DMS79 treated with DMSO at 0.1 percent for 48 hours (cell line): ENCODE results near the gene ANTXR2.

ENCODE experiments used
- DNase-seq: peaks from one replicate; lab custom pipeline; 2025; lab: John Stamatoyannopoulos, UW

ANTXR2 gene

DNA sequence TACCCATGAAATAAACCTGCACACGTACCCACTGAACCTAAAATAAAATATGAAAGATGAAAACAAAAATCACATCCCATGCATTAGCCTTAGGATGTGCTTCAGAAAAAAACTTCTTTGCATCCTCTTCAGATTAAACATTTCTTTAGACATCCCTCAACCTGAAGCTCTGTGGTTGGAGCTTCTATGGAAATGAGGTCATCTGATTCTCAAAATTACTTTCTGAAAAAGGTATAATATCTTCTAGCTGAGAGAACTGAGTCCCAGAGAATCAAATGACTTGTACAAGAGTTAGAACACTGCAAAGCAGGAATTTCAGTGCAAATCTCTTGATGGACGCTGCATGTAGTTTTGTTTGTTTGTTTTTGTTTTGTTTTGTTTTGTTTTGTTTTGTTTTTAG, 19.1 kb upstream of the ANTXR2 start:
- no peak for DNase-seq

DNA sequence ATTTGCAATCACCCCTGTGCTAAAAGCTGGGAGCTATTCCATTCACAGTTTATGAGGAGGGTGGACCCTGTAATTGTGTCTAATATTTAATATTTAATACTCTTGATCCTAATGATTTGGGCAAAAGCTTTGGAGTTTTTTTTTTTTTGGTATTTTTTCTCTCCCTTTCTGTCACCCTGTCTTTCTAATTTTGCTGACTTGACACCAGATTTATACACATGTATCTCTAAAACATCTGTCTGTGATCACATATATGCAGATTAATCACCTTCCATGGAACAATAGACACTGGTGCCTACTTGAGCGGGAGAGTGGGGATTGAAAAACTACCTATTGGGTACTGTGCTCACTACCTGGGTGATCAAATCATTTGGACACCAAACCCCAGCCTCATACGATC, 18.7 kb upstream of the ANTXR2 start:
- DNase-seq: no peak

DNA sequence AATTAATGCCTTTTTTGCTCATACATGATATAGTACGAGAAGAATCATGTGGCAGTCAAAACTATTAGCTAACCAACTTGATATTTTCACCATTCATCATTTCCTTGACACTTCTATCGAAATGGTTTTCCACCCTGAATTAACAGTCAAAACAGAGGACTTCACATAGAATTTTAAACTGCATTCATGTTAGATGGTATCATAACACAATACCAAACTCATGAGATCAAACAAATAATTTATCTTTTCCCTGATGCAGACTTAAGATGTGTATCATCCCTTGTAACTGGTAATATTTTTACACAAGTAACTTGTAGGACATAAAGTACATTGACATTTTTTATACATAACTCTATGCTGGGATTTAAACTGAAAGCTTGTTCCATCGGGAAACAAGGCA, 18.2 kb upstream of the ANTXR2 start:
- no peak for DNase-seq

DNA sequence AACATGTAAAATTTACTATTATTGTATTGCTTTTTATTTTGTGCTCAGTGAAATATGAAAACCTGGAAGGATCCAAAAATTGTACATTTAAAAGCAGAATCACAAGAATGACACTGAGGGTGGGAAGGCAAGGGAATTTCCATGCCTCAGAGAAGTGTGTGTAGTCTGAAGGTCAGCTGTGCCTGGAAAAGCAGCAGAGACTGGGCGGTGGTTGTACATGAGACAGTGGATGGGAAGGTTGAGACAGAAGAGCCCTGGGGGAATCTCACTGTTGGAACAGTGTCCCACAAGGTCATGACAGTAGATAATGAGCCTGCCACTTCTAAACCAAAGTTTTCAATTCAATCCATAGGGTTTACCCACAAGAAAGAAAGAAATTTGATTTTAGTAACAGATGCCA, 17.1 kb upstream of the ANTXR2 start:
- no peak for DNase-seq

DNA sequence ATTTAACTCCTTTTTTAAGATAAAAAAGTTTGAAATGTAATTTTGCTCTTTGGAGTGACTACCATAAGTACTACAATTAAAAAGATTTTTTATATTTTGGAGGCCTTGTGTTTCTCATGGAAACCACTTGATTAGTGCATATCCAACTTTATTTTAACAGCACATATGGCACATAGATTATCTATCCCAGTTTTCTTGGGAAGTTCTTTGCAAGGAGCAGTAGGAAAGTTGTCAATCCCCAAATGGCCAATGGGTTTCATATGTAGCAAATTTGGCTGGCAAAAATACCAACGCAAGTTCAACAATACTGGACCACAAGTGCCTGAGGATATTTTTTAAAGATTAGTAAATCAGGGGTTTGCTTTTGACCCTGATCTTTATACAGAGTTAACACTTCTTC, 15.4 kb upstream of the ANTXR2 start:
- DNase-seq: no peak

DNA sequence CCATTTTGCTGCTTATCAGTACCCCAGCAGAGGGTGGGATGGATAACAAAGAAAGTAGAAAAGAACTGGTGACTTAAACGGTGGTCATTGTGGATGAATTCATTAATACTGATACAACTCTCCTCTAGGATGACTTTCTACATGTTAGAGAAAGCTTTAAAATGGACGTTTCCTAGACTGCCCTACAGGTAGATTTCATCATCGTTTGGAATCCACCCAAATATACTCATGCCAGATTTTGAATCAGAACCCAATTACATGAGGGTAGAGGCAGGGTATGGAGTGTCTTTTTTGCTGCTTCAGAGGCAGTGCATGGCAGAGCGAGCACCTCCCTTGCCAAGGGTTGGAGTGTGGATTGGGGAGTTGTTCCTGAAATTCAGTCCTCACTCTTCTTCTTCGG, 13.3 kb upstream of the ANTXR2 start:
- no peak for DNase-seq

DNA sequence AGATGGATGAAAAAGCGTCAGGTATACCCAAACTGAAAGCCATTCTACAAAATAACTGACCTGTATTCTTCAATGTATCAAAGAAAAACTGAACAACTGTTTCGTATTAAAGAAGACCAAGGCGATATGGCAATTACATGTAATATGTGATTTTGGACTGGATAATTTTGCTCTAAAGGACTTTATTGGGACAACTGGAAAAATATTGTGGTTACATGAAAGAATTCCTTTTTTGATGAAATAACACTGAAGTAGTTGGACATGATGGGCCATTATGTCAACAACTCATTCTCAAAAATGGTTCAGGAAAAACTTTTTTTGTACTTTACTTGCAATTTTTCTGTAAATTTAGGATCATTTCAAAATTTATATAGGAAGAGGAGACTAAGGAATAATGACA, 12.1 kb upstream of the ANTXR2 start:
- no peak for DNase-seq

DNA sequence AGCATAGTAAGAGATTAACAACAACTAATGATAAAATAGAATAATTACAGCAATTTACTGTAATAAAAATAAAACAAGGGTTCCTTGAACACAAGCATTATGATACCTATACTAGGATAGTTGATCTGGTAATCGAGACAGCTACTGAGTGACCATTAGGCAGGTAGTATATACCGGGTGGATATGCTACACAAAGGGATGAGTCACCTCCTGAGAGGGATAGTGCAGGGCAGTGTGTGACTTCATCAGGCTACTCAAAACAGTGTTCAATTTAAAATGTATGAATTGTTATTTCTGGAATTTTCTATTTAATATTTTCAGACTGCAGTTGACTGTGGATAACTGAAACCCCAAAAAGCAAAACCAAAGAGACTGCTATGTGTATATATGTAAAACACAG, 9.7 kb upstream of the ANTXR2 start:
- DNase-seq: no peak

DNA sequence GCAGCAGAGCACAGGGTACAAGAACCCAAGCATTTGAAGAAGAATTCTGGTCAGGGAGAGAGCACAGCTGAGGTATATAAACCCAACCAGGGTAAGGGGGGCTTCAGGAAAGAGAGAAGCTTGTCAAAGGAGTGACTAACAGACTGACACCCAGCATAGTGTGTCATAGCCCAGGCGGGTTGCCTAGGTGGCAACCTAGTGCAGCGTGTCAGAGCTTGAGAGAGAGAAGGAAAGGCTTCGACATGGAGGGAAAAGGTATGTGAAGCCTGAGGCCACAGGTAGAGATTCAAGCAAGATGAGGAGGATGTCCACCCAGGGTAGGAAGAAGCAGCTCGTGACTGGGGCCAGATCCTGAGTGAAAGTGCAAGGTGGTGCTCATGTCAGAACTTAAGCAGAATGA, 8.5 kb upstream of the ANTXR2 start:
- DNase-seq: no peak

DNA sequence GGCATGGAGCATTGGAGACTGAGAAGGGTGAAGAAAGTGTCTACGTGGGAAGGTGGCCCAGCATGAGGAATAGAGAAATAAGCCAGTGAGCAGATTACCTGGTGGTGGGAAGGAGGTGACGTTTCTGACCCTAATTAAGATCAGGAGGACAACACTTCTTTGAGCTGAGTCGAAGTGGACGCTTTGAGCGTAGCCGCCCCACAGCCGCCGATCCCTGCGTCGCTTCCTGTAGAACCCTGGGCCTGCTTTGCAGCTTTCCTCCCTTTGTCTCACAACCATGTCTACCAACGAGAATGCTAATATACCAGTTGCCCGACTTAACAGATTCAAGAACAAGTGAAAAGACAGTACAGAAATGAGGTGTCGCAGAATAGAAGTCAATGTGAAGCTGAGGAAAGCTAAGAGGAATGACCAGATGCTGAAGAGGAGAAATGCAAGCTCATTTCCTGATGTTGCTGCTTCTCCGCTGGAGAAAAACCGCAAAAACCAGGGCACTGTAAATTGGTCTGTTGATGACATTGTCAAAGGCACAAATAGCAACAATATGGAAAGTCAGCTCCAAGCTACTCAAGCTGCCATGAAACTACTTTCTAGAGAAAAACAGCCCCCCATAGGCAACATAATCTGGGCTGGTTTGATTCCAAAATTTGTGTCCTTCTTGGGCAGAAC, 6.4 kb upstream of the ANTXR2 start:
- no peak for DNase-seq

DNA sequence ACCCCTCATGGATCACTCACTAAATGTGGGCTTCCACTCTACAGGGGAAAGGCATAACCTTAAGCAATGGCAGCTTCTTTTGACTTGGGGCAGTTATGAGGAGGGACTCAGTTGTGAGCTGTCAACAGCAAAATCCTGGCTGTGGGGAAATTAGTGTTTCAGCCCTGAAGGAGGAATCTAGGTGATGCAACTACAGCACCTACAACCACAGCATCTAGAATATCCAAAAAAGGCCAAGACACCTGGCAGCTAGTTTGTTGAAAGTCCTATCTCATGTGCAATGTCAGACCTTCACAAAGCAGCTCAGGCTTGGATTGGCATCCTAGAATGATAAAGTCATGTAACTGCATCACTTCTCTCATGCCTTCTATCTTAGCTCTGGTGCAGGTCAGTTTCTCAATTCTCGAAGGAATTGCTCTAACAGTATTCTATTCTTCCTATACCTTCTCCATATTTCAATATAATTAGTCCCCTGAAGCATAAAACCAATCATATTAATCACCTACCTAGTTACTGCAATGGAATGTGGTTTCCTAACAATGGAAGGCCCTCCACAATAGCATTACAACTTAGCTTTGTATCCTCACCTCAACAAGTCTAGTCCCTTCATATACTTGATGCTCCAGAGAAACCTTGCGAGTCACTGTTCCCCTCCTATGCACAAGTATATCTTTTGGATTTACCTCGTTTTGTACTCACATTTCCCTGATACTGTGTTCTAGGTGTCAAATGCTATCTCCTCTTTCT, 5.5 kb upstream of the ANTXR2 start:
- DNase-seq: no peak

DNA sequence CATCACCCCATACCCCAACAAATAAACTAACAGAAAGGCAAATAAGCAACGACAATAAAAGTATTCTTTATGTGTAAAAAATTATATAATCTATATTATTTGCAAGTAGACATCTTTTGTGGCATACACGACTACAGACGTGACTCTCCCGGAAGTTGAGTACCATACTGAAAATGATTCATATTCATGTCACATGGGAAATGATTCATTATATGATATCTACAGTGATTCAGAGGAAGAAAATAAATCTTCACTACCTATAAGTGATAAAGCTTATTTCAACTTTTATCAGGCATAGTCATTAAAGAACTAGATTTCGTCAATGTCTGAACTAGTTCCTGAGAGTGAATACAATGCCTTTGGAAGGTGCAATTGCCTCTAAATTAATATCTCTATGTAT, 4.6 kb upstream of the ANTXR2 start:
- no peak for DNase-seq

DNA sequence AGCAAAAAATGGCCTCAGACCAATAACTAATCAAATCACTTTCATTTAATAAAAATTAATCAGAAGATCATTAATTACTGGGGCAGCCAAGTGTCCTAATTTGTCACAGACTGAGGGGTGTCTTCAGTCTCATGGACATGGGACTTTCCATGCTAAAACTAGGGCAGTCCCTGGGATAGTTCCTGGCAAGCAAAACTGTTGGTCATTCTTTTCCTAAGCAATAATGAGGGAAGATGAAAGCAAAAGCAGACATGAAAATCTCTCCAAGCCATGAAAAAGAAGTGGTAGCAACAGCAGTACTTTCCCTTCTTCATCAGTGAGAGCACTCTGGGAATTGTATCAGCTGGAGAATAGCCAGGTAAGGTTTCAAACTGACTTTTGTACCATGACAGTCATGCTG, 3.7 kb upstream of the ANTXR2 start:
- no peak for DNase-seq

DNA sequence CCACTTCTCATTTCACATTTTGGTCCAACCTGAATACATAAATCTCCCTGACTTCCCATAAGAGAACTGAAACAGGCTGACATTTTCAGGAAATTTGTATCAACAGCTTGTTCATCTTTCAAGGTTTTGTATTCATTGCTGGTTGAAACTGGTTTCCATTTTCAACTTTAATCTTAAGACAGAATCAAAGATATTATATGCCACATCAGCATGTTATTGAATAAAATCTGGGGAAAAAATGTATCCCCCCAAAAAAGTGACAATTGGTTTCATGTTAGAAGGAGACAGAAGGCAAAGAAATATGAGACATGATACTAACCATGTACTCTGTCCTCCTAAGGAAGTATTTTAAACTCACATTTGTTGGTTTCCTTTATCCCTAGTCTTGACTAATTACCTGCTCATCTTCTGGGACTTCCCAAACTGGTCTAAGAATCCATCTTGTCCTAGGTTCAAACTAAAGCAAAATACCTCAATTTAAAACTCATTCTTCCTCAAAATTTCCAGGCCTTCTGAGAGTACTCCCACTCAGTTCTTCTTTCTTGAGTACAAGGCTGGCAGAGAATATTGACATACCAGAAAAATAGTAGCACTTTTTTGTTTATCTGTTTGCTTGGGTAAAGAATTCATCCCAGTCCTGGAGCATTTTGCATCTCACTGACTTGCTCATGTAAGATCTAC, 3.1 kb upstream of the ANTXR2 start:
- no peak for DNase-seq

DNA sequence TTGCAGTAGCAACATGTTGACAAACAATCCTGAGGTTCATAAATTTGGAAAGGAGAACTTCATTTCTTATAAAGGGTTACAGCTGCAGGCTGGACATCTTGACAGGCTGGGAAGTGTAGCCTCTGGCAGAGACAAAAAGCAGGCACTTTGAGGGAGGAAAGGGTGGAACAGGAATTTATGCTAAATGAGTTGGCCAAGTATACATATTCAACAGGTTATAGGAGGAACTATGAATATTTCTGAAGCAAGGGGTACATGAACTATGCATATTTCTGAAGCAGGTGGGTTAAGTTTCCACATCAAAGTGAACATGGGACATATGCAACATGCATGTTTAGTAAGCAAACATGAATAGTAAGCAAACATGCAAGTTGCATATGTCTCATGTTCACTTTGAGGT, 1.6 kb upstream of the ANTXR2 start:
- no peak for DNase-seq

DNA sequence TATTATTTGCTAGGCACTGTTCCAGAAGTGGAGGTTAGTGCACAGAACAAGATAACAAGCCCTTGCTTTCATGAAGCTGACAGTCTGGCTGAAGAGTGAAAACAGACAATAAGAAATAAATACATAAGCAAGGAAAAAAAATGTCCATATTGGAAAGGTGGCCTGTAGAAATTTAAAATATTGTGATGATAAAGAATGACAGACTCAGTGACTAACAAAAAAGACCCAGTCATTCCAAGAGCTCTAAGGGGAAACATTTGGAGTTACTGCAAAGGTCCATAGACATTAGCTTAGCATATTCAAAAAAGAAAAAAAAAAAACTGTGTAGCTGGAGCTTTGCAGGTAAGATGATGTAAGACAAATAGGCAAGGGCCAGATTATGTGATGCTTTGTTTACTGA, 1.0 kb upstream of the ANTXR2 start:
- DNase-seq: no peak

DNA sequence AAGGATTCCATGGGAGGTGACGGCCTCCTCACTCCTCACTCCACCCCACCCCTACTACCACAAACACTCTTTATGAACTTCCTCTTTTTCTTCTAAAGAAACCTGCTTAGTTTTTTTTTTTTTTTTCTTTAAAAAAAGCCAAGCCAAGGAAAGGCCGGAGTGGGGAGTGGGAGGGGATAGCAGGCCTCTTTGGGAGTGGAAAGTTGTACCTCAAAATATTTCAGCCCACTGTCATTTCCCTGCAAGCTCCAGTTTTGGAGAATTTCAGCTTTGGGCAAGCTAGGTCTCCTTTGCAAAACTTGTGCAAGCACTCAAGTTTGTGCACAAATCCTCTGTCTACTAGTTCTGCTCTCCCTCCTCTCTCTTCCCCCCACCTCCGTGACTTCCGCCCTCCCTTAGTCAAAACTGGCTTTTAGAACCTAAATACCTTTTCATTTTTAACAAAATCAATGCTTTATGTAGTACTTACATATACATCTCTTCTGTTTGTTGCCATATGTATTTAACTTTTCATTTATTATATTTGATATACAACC, 512 bp upstream of the ANTXR2 start:
- DNase-seq: no peak

DNA sequence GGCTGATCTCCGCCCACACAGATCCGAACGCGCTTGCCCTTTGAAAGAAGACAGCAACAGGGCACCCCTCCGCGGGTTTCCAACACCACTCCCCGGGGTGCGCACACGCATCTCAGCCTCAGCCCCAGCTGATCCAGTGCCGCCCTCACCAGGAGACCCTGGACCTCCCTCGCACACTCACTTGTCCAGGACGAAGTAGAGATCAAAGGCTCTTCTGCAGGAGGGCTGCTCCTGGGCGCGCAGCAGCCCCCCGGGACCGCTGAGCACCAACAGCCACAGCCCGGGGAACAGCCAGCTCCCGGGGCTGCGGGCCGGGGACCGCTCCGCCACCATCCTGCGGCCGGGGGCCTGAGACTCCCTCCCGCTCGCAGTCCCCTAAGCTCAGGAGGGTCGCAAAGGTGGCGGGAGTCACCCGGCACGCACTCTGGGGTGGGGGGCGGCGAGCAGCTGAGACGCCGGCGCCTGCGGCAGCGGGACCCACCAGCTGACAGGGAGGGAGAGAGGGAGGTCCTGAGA, 743 bp downstream of the ANTXR2 start:
- no peak for DNase-seq

DNA sequence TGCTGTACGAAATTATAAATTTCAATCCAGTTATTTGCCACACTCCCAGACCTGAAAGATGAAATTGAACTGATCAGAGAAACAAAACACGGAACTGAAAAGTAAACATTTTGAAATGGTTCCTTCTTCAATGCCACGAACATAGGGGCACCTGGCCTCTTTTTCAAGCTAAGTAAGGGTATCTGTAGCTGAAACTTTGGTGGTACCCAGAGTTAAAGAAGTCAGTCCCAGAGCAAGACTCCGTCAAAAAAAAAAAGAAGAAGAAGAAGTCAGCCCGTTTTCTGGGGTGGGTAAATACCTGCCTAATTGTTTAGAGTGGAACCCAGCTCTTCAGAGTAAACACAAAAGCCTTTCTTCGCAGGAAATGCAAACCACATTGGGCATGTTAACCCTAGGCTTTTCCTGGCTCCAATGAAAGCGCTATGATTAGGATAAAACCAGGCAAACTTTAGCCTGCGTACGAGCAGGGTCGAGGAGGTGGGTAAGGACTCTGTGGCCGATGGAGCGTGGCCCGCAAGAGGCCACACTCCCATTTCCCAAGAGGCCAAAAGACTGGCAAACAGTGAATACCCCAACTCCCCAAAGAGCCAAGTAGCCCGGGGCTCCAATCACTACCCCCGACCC, 1.3 kb downstream of the ANTXR2 start:
- DNase-seq: no peak

DNA sequence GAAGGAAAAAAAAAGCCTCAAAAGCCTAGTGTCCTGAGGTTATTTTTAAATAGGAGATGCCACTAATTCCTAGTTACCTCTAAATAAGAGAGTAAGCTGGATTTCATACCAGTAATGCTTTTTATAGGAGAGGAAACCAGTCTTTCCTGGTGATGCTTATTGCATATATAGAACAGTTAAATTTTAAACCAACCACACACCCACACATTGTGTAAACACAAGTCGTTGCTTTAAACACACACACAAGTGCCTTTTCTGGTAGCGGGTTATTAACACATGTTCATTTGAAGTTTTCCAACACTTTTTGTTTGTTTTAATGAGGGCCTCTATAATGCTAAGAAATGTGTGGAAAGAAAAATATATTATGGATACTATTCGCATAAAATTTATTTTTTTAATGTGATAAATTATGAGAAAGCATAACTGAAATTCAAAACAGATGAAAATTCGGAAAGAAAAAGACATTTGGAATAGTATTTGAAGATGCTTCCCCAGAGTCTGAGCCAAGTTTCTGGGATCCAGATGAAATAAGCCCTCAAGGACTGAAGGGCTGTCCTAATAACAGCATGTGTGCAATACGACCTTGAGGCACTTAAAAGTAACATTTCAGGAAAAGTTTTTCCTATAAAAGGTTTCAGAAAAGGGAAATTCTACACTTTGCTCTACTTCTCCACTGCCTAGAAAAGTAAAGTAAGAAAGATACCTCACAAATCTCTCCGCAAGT, 2.0 kb downstream of the ANTXR2 start:
- no peak for DNase-seq

DNA sequence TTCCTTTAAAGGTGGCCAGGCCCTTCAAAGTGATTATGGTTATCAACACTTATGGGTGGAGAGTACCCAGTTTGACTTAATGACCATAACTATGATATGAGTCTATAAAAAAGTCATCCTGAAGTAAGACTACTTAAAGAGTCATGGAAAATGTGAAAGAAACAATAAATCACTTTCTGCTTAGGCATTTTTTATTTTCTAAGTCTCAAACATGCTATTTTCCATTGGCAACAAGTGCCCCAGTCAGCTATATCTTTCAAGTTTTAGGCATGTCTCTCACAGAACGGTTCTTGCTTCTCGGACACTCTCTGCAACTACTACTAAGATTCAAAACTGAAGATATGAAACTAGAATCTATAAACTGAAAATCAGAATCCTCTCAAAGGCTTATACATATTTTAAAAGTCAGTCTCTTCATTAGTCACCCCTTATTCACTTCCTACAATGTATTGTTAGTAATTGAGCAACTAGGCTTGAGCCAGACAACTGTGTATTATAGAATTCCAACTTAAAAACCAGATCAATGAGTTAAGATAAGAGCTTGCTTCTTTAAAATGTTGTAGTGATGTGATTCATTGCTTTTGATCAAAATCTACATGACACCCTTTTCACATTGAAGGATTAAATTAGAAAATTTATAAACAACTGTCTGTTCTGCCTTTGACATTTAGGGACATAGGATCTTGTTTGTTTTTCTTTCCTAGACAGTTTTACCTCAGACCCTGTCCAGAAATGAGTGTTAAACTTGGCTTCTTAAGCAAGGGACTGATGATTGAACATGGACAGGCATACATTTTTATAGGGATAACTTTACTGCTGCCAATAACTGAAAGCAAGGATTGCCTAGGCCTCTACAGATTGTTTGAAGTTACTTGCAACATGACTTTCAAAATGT, 2.9 kb downstream of the ANTXR2 start:
- DNase-seq: no peak
